Activated T-helper 17 cell treated with anti-CD3 and anti-CD28 coated beads, Interleukin-2, amount 50 U/mL, for 72 hours (primary cell): Measurements from ENCODE around the gene GMPPA. TPM values are rescaled to one million over a fixed set of nuclear protein-coding genes. Genes with fewer than 3 reads are reported as not detected.

Source experiments
- ATAC-seq: fragments of 150-1000 bp; cut with Tn5 transposase; replicated peaks from 2 replicates; pipeline ENCODE4 v1.10.0; 2021; ENCODE audit warnings: mild to moderate bottlenecking, moderate library complexity
- H3K27ac Mint-ChIP-seq: one replicate; pipeline ENCODE4 v1.8.0; 2022; ENCODE audit warnings: mixed read lengths
- H3K27me3 Mint-ChIP-seq: one replicate; pipeline ENCODE4 v1.8.0; 2022; ENCODE audit warnings: mixed read lengths
- H3K36me3 Mint-ChIP-seq: one replicate; pipeline ENCODE4 v1.8.0; 2022; ENCODE audit warnings: low read depth, mild to moderate bottlenecking, mixed read lengths
- H3K4me1 Mint-ChIP-seq: one replicate; pipeline ENCODE4 v1.8.0; 2022; ENCODE audit warnings: mixed read lengths
- H3K4me3 Mint-ChIP-seq: one replicate; pipeline ENCODE4 v1.8.0; 2022; ENCODE audit warnings: mild to moderate bottlenecking, mixed read lengths
- H3K9me3 Mint-ChIP-seq: one replicate; pipeline ENCODE4 v1.8.0; 2022; ENCODE audit warnings: mixed read lengths
- total RNA-seq, 2 donors: library from RNA; stranded (reverse); gene quantifications; one replicate each; pipeline ENCODE4 v1.2.3, GENCODE V29; 2022

The GMPPA gene
- total RNA-seq, 2 donors from 2014 or later: 31.7 to 36.3 TPM

DNA sequence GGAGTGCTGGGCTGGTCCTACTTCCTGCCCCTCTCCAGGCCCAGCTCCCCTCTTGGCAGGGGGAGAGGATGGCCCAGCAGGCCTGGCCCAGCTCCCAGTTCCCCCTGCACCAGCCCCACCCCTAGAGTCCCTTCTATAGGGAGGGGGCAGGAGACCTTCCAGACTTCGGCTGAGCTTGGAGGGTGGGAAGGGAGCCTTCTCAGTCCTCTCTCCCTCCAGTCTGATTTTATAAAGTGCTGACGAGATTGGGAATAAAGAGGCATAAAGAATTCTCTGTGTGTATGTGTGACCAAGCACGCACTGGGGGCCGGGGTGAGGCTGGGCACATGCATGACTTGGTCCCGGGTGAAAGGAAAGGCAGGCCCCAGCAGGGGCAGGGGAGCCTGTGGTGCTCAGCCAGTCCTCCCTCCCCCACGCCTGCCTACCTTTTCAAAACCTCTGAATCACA lies 39.8 kb downstream of the GMPPA start:
- ATAC-seq: no peak
- Mint-ChIP-seq H3K9me3 (no peaks in the 10 kb centered on the region), H3K36me3 (peaks cover 32% of the 10 kb centered on the region), H3K27me3 (peaks cover 6% of the 10 kb centered on the region), H3K4me3 (no peak overlapping the region), H3K27ac (no peak overlapping the region), H3K4me1 (no peaks in the 10 kb centered on the region)

DNA sequence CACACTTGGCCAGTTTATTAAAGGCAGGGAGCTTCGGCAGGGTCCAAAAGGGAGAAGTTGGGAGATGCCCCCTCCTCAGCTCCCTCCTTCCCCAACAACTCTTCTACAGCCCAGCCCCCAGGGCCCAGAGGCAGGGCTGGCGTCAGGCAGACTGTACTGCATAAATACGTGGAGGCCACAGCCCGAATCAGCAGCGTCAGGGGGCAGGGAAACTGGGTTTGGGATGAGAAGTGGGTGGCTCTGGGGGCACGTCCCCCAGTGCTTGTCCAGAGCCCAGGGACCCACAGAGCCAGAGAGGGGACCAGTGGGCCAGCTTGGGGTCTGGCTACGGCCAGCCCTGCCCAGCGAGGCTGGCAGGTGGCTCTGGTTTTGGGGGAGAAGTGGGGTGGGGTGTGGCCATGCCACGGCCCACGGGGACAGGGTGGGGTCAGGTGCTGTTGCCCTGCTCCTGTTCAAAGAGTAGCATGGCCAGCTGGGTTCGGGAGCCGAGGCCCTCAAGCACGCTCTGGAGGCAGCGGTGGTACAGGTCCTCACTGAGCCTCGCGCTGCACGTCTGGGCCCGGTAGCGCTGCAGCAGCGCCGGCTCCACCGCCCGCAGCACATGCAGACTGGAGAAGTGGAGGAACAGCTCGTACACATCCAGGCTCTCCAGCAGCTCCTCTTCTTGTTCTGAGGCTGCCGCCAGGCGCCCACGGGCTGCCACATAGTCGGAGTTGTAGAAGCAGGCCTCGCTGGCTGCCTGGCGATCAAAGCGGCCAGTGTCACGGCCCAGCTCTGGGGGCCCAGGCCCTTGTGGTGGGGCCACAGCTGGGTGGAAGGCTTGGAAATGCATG lies 40.5 kb downstream of the GMPPA start:
- no peak overlapping the region for H3K4me3 Mint-ChIP-seq
- no peak overlapping the region for H3K27ac Mint-ChIP-seq
- H3K9me3 Mint-ChIP-seq: no peaks in the 10 kb centered on the region
- no peaks in the 10 kb centered on the region for H3K4me1 Mint-ChIP-seq
- H3K27me3 Mint-ChIP-seq: peaks cover 5% of the 10 kb centered on the region
- H3K36me3 Mint-ChIP-seq: peaks cover 32% of the 10 kb centered on the region
- ATAC-seq: no peak

DNA sequence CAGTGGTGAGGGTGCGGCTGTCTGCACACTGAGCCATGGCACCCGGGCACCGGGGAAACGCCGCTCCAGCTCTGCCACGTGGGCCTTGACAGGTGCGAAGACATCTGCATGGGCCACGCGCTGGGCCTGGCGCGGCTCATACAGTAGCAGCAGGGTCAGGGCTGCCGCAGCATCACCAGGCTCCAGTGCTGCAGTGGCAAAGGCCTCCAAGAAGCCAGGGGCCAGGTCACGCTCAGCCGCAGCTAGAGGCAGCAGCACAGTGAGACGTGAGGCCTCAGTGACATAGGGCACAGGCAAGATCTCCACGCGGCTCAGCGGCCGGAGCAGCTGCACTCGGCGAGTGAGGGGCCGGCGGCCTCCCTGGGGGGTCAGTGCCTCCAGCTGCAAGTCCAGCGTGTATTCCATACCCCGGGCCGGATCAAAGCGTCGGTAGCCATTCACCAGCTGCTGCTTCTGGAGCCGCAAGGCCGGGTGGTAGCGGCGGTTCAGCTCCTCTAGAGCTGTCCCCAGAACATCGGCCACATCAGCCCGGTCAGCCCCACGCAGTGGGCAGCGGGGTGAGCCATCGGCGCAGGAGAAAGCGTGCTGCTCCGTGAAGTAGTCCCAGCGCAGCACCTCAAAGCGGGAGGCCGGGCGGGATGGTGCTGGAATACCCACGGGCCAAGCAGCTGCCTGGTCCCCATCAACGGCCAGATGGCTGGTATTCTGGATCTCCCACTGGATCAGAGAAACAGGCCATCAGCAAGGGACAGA lies 41.4 kb downstream of the GMPPA start:
- Mint-ChIP-seq H3K27ac (no peak overlapping the region), H3K27me3 (peaks cover 5% of the 10 kb centered on the region), H3K4me3 (no peak overlapping the region), H3K4me1 (peaks cover 6% of the 10 kb centered on the region), H3K36me3 (peaks cover 32% of the 10 kb centered on the region), H3K9me3 (no peaks in the 10 kb centered on the region)
- ATAC-seq: no peak

DNA sequence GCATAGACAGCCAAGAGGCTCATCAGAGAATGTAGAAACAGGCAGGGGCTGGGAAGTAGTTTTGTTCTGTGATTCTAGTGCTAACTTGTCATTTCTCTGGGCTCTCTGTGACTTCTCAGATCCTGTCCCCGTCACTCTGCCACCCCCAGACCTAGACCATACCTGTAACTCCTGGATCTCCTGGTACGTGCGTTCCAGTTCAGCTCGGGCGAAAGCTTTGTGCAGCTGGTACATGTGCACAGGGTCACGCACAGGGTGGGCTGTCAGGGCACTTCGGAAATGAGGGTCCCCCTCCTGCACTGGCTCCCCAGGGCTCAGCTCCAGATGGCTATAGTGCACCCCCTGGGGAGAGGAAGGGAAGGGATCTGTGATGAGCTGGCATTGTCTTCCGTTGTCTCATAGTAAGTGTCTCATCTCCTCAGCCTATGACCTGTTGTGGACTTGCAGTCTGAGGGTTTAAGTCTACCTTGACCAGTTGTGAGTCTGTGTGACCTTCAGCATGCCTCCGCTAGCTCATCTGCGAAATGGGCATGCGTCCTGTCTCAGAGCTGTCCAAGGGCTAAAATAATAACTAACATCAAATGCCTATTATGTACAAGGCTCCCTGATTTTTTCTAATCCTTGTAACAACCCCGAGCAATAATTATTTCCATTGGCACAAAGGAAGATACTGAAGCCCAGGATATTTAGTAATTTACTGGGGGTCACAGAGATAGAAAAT lies 42.3 kb downstream of the GMPPA start:
- H3K4me1 Mint-ChIP-seq: peaks cover 6% of the 10 kb centered on the region

DNA sequence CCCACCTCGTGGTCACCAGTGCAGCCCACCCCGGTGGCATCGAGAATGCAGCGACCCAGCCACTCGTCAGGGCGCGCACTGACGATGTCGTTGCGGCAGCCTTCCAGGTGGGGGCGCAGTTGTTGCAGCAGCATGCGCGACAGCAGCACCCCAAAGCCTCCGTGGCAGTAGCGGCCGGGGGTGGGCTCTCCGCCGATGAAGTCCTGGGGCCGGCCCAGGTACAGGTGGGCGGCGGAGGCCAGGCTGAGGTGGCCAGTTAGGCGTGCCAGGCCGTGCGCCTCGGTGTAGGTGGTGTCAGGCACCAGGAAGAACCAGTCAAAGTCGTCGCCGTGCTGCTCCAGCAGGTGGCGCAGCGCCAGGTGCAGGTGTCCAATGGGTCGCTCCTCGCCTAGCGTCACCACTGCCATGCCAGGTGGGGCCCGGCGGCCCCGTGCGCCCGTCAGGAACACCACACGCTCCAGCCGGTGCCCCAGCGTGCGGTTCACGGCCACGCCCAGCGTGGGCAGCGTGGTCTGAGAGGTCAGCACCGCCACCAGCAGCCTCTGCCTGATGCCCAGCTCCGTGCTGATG lies 43.0 kb downstream of the GMPPA start:
- no peaks in the 10 kb centered on the region for H3K9me3 Mint-ChIP-seq
- no peaks in the 10 kb centered on the region for H3K27me3 Mint-ChIP-seq
- peaks cover 6% of the 10 kb centered on the region for H3K4me1 Mint-ChIP-seq
- peaks cover 32% of the 10 kb centered on the region for H3K36me3 Mint-ChIP-seq
- peak overlapping the region; percentile 84 for H3K4me3 Mint-ChIP-seq
- H3K27ac Mint-ChIP-seq: no peak overlapping the region
- peak; percentile 54 for ATAC-seq

More for the DNA sequence above, 42.3 kb downstream of the GMPPA start:
- Mint-ChIP-seq H3K27ac (no peak overlapping the region), H3K9me3 (no peaks in the 10 kb centered on the region), H3K36me3 (peaks cover 32% of the 10 kb centered on the region), H3K27me3 (no peaks in the 10 kb centered on the region), H3K4me3 (peak overlapping the region; percentile 84)
- ATAC-seq: no peak

DNA sequence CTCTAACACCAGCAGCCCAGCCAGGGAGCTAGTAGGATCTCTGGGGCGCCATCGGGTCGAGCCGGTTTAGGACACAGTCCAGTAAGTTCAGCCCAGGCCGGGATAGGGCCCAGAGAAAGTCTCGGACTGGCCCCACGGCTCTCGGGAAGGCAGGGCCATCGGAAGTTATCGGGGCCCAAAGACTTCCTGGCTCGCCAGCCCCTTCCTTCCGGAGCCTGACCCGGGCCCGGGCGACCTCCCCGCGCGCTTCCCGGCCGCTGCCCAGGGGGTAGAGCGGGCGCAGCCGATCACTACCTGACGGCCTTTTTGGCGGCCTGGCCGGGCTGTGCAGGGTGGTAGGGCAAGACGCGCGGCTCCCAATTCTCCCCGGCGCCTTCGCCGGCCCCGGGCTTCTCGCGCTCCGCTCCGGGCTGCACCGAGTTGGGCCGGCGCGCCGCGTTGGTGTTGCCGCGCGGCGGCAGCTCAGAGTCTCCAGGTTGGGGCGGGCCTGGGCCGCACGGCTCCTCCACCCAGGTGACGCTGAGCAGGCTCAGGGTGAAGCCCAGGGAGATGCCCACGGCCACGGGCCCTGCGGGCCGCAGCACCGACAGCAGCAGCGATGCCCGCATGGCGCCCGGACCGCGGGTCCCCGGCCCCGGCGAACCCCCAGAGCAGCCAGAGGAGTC lies 44.4 kb downstream of the GMPPA start:
- H3K36me3 Mint-ChIP-seq: peaks cover 32% of the 10 kb centered on the region

DNA sequence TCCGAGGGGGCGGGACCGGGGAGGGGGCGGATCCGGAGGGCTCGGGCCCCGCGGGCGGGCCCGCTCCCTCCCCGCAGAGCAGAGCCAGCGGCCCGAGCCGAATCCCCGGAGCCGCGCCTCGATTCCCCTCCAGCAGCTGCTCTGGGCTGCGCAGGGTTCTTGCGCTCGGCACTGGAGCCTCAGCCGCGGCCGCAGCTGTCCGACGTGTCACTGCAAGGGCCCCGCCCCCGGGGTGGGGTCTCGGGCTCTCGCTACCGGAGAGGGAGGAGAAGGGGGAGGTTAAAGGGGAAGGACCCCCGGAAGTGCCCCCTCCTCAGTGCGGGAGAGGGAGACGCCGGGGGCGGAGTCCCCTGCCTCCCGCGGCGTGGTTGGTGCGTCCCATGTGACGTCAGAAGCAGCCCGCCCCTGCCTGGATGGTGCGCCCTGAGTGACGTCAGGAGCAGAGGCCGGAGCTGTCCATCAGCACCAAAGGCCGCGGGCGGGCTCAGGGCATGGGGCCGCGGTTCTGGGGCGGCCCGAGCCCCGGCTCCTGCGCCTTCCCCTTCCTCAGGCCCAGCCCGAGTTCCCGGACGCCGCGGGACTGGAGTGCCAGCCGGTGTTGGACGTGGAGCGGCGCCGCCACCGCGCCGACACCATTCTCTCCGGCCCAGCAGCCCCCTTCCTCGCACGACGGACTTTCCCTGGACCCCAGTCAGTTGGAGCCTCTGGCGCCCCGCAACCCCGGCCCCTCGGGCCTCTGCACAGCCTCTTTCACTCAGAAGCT lies 45.1 kb downstream of the GMPPA start, which contains the start of the genes CHPF and TMEM198:
TSS of gene CHPF (minus strand) at position 214 of the 763 bp plus-strand sequence. CDS start 271 bp downstream, outside the sequence.
TSS of gene TMEM198 (plus strand) at position 433 of the 763 bp plus-strand sequence. CDS start 700 bp downstream, outside the sequence.
- peak within 1 kb of the TSS; percentile 84 for H3K4me3 Mint-ChIP-seq
- no peaks in the 10 kb centered on the region for H3K9me3 Mint-ChIP-seq
- peak within 1 kb of the TSS; percentile 75 for H3K27ac Mint-ChIP-seq
- peaks cover 6% of the 10 kb centered on the region for H3K4me1 Mint-ChIP-seq
- H3K27me3 Mint-ChIP-seq: peaks cover 5% of the 10 kb centered on the region
- peaks cover 27% of the 10 kb centered on the region for H3K36me3 Mint-ChIP-seq
- peak; percentile 85 for ATAC-seq

More for the DNA sequence above, 44.4 kb downstream of the GMPPA start:
- peak overlapping the region; percentile 84 for H3K4me3 Mint-ChIP-seq
- peak; percentile 58 for ATAC-seq
- H3K4me1 Mint-ChIP-seq: peaks cover 6% of the 10 kb centered on the region
- H3K9me3 Mint-ChIP-seq: no peaks in the 10 kb centered on the region
- H3K27me3 Mint-ChIP-seq: no peaks in the 10 kb centered on the region
- H3K27ac Mint-ChIP-seq: peak overlapping the region; percentile 55

DNA sequence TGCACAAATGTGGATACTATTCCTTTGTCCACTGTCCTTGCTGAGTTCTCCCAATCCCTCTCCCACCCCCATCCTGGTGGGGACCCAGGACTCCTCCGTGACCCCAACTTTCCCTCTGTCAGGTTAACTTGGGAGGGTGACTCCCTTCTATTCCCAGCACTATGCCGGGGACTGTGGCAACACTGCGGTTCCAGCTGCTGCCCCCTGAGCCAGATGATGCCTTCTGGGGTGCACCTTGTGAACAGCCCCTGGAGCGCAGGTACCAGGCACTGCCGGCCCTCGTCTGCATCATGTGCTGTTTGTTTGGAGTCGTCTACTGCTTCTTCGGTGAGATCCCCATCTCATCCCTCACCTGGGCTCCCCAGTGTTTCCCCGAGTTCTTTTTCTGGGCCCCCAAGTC lies 45.9 kb downstream of the GMPPA start:
- Mint-ChIP-seq H3K4me3 (peak overlapping the region; percentile 84), H3K36me3 (peaks cover 20% of the 10 kb centered on the region), H3K9me3 (no peaks in the 10 kb centered on the region), H3K27me3 (peaks cover 5% of the 10 kb centered on the region), H3K4me1 (peaks cover 6% of the 10 kb centered on the region), H3K27ac (peak overlapping the region; percentile 75)
- ATAC-seq: no peak

DNA sequence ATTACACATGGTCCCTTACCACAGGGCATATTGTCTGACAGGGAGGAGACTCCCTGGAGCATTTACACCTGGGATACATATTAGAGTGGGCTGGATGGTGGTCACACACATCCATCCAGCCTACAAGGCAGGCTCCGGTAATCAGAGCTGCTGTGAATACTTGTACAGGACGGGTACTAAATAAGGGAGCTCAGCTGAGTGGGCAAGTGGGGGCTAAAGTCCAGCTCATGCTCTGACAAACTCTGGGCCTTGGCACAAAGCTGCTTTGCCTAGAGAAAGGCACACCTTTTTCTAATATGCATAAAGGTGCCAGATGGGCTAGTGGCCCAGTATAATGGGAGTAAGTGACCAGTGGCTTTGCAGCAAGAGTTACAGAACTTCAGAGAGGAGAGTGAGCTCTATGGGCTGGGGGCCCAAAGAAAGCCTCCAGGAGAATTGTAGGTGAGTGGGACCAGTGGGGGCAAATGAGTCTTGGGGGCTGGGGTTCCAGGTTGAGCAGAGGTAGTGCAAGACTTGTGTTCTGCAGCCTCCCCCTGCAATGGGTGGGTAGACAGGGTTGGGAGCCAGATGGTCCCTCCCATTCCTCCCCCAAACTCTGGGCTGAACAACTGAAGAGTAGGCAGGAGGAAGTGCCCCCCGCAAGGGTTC lies 46.7 kb downstream of the GMPPA start:
- Mint-ChIP-seq H3K36me3 (peaks cover 12% of the 10 kb centered on the region), H3K9me3 (no peaks in the 10 kb centered on the region), H3K4me3 (peak overlapping the region; percentile 84), H3K27me3 (peaks cover 5% of the 10 kb centered on the region), H3K27ac (peak overlapping the region; percentile 75), H3K4me1 (peaks cover 6% of the 10 kb centered on the region)
- no peak for ATAC-seq

DNA sequence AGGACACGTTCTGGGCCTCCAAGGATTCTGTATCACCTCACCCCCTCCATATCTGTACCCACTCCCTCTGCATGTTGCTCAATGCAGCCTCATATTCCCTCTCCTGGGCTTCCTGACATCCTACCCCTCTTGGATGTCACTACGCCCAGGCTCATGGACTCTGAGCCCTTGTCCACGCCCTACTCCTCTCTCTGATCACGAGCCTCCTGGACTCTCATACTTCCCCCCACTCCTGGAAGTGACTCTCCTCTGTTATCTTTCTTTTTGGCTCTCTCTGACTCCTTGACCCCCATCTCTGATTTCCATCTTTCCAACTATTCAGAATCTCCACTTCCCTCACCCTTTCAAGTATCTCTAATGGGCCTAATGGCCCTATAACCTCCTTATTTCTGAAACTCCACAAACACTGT lies 47.3 kb downstream of the GMPPA start:
- peaks cover 8% of the 10 kb centered on the region for H3K27me3 Mint-ChIP-seq
- no peak overlapping the region for H3K4me3 Mint-ChIP-seq
- H3K36me3 Mint-ChIP-seq: peaks cover 7% of the 10 kb centered on the region
- H3K4me1 Mint-ChIP-seq: peaks cover 9% of the 10 kb centered on the region
- H3K27ac Mint-ChIP-seq: no peak overlapping the region
- H3K9me3 Mint-ChIP-seq: no peaks in the 10 kb centered on the region
- no peak for ATAC-seq

DNA sequence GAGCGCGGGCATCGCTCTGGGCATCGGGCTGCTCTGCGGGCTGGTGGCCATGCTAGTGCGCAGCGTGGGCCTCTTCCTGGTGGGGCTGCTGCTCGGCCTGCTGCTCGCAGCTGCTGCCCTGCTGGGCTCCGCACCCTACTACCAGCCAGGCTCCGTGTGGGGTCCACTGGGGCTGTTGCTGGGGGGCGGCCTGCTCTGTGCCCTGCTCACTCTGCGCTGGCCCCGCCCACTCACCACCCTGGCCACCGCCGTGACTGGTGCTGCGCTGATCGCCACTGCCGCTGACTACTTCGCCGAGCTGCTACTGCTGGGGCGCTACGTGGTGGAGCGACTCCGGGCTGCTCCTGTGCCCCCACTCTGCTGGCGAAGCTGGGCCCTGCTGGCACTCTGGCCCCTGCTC lies 48.9 kb downstream of the GMPPA start:
- no peak overlapping the region for H3K27ac Mint-ChIP-seq
- peaks cover 11% of the 10 kb centered on the region for H3K4me1 Mint-ChIP-seq
- no peak overlapping the region for H3K4me3 Mint-ChIP-seq
- no peak for ATAC-seq
- no peaks in the 10 kb centered on the region for H3K36me3 Mint-ChIP-seq
- no peaks in the 10 kb centered on the region for H3K9me3 Mint-ChIP-seq
- H3K27me3 Mint-ChIP-seq: peaks cover 14% of the 10 kb centered on the region

DNA sequence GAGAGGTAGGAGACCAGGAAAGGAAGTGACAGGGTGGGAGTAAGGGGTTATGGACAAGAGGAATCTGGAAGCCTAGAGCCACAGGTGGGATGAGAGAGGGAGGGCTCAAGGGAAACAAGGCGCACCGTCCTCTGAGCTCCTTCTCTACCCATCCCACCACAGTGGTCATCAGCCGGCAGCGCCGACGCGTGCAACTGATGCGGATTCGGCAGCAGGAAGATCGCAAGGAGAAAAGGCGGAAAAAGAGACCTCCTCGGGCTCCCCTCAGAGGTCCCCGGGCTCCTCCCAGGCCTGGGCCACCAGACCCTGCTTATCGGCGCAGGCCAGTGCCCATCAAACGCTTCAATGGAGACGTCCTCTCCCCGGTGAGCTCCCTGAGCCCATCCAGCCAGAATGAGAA lies 50.3 kb downstream of the GMPPA start:
- H3K4me1 Mint-ChIP-seq: peaks cover 11% of the 10 kb centered on the region
- ATAC-seq: no peak
- H3K36me3 Mint-ChIP-seq: no peaks in the 10 kb centered on the region
- H3K4me3 Mint-ChIP-seq: no peak overlapping the region
- no peak overlapping the region for H3K27ac Mint-ChIP-seq
- no peaks in the 10 kb centered on the region for H3K9me3 Mint-ChIP-seq
- H3K27me3 Mint-ChIP-seq: peaks cover 21% of the 10 kb centered on the region
